Endothelial cell of umbilical vein (primary cell): ENCODE measurements around the gene CLDN22. TPM values are rescaled to one million over a fixed set of nuclear protein-coding genes. Genes with fewer than 3 reads are reported as not detected.

ENCODE experiments used
- BruUV-seq: library from RNA; stranded (reverse); fragments of 400-500 nt; replicated peaks from 2 replicates; lab custom pipeline; 2021; lab: Mats Ljungman, UMichigan
- CTCF ChIA-PET: fragments of 300-600, 350-600 bp; sonication (Branson Sonifier 250); formaldehyde crosslinking; loops from one replicate; lab custom pipeline; 2021; ENCODE audit warnings: antibody characterized with exemption, inconsistent platforms; lab: Charles Lee
- POLR2A ChIA-PET: fragments of 300-600, 350-600 bp; sonication (Branson Sonifier 250); formaldehyde crosslinking; loops from one replicate; lab custom pipeline; 2021; ENCODE audit warnings: antibody characterized with exemption, inconsistent platforms; lab: Charles Lee
- DNase-seq: peaks from one replicate; pipeline ENCODE4 v3.0.0-alpha.2; 2011; ENCODE audit warnings: low read depth, low spot score
- FAIRE-seq: peaks from 2 replicates; lab custom pipeline; 2011; peaks lifted over from hg19 to GRCh38; lab: Jason Lieb, UNC
- H2AFZ ChIP-seq: 2 replicates; pipeline ENCODE4 v1.6.0; 2012; ENCODE audit warnings: low read depth, low read length, control low read depth, inconsistent platforms
- H3K27ac ChIP-seq: 2 replicates; pipeline ENCODE4 v1.5.1; 2011; ENCODE audit warnings: low read depth, mild to moderate bottlenecking, control low read depth, low read length, moderate library complexity; ENCODE audit not compliant: insufficient read depth
- H3K27me3 ChIP-seq, 2 experiments: 2 replicates each; pipeline versions ENCODE4 v1.6.0 to v1.6.1; 2011; ENCODE audit warnings: low read length in 2 of 2, mixed read lengths in 1 of 2; ENCODE audit not compliant: control insufficient read depth in 2 of 2, insufficient read depth in 2 of 2
- H3K36me3 ChIP-seq, 2 experiments: 2 replicates in 1 of 2; 3 replicates in 1 of 2; pipeline ENCODE4 v1.5.1; 2011; ENCODE audit warnings: low read length in 2 of 2, mild to moderate bottlenecking in 1 of 2, moderate library complexity in 1 of 2; ENCODE audit not compliant: control insufficient read depth in 2 of 2, insufficient read depth in 2 of 2; ENCODE audit errors: extremely low read depth in 1 of 2
- H3K4me1 ChIP-seq: 3 replicates; pipeline ENCODE4 v1.5.1; 2011; ENCODE audit warnings: mild to moderate bottlenecking, low read length; ENCODE audit not compliant: control insufficient read depth, insufficient read depth; ENCODE audit errors: extremely low read depth
- H3K4me2 ChIP-seq: 2 replicates; pipeline ENCODE4 v1.6.1; 2011; ENCODE audit warnings: low read length, control low read depth, mixed read lengths; ENCODE audit not compliant: insufficient read depth
- H3K4me3 ChIP-seq, 3 experiments: fragments of 200-600 bp in 1 of 3; sonication (generic), shearing (Covaris generic) in 1 of 3; replicated peaks in 1 of 3; 2 replicates each; pipeline ENCODE4 v1.5.1; 2011 to 2016; ENCODE audit warnings: control low read depth in 3 of 3, low read length in 3 of 3, mild to moderate bottlenecking in 2 of 3, inconsistent platforms in 1 of 3, low read depth in 1 of 3, moderate library complexity in 1 of 3; ENCODE audit not compliant: insufficient read depth in 1 of 3
- H3K79me2 ChIP-seq: 2 replicates; pipeline ENCODE4 v1.6.0; 2012; ENCODE audit warnings: low read length, inconsistent platforms; ENCODE audit not compliant: control insufficient read depth, insufficient read depth
- H3K9ac ChIP-seq: replicated peaks from 2 replicates; pipeline ENCODE3; 2011; ENCODE audit warnings: low read length, control low read depth; ENCODE audit not compliant: insufficient read depth; ENCODE audit errors: extremely low read depth
- H3K9me1 ChIP-seq: replicated peaks from 3 replicates; pipeline ENCODE4 v1.6.0; 2011; ENCODE audit warnings: mild to moderate bottlenecking, low read length; ENCODE audit not compliant: control insufficient read depth, insufficient read depth; ENCODE audit errors: extremely low read depth
- H3K9me3 ChIP-seq: replicated peaks from 2 replicates; pipeline ENCODE4 v1.5.1; 2012; ENCODE audit warnings: low read length, inconsistent platforms; ENCODE audit not compliant: control insufficient read depth, insufficient read depth
- H4K20me1 ChIP-seq: replicated peaks from 2 replicates; pipeline ENCODE3; 2011; ENCODE audit warnings: mild to moderate bottlenecking, low read length; ENCODE audit not compliant: control insufficient read depth, insufficient read depth; ENCODE audit errors: extremely low read depth
- CTCF ChIP-seq, 2 donors: IDR thresholded peaks; 1 replicate in 1 of 2; 2 replicates in 1 of 2; pipeline ENCODE4 v1.5.1; 2011; ENCODE audit warnings: low read length in 2 of 2, mild to moderate bottlenecking in 2 of 2, moderate library complexity in 2 of 2, control low read depth in 1 of 2, inconsistent platforms in 1 of 2, low read depth in 1 of 2; ENCODE audit not compliant: insufficient read depth in 1 of 2; ENCODE audit errors: extremely low read depth in 1 of 2
- EZH2 ChIP-seq: IDR thresholded peaks from 2 replicates; pipeline ENCODE4 v1.6.1; 2012; ENCODE audit warnings: borderline replicate concordance, low read depth, mild to moderate bottlenecking, moderate library complexity, low read length, inconsistent platforms; ENCODE audit not compliant: severe bottlenecking
- FOS ChIP-seq: IDR thresholded peaks from 2 replicates; pipeline ENCODE4 v1.6.1; 2011; ENCODE audit warnings: mild to moderate bottlenecking, low read length, moderate library complexity, borderline replicate concordance; ENCODE audit not compliant: insufficient read depth
- GATA2 ChIP-seq: IDR thresholded peaks from 2 replicates; pipeline ENCODE4 v1.7.0; 2011; ENCODE audit warnings: low read depth, mild to moderate bottlenecking, moderate library complexity, mixed read lengths, low read length; ENCODE audit not compliant: insufficient read length, insufficient read depth
- MAX ChIP-seq: IDR thresholded peaks from 2 replicates; pipeline ENCODE4 v1.6.1; 2011; ENCODE audit not compliant: insufficient read depth, insufficient read length
- MYC ChIP-seq: IDR thresholded peaks from one replicate; pipeline ENCODE4 v1.6.1; 2011; ENCODE audit warnings: mild to moderate bottlenecking, low read depth, low read length
- POLR2A ChIP-seq: IDR thresholded peaks from 2 replicates; pipeline ENCODE4 v1.6.1; 2012; ENCODE audit warnings: low read depth, mild to moderate bottlenecking, control low read depth, low read length
- dilution Hi-C: fragments of 300-500 bp; cut with MboI; formaldehyde crosslinking; loops from one replicate; pipeline ENCODE4 v1.15.0; 2019; ENCODE audit warnings: low sequenced_read_pairs; ENCODE audit not compliant: extremely low pct_ligation_motif_present
- intact Hi-C: fragments of 100-400 bp; cut with micrococcal nuclease; formaldehyde crosslinking; loops from one replicate; pipeline ENCODE4 v1.10.0; 2022
- polyA plus RNA-seq, 4 experiments: library from polyadenylated mRNA; depleted of rRNA in 3 of 4; stranded (reverse) in 3 of 4; unstranded in 1 of 4; fragments of >200 nt; gene quantifications; 2 replicates each; pipeline versions ENCODE4 v1.2.1 to v1.2.3, GENCODE V29; 2011 to 2012; ENCODE audit warnings: missing spikeins in 1 of 4
- total RNA-seq: library from RNA; stranded (reverse); gene quantifications from 2 replicates; pipeline ENCODE4 v1.2.3, GENCODE V29; 2021

CLDN22 gene
- total and polyA plus RNA-seq, 2 donors (not counting 3 experiments of a cell fraction or from before 2014, with no cell fraction given) = not detected

DNA sequence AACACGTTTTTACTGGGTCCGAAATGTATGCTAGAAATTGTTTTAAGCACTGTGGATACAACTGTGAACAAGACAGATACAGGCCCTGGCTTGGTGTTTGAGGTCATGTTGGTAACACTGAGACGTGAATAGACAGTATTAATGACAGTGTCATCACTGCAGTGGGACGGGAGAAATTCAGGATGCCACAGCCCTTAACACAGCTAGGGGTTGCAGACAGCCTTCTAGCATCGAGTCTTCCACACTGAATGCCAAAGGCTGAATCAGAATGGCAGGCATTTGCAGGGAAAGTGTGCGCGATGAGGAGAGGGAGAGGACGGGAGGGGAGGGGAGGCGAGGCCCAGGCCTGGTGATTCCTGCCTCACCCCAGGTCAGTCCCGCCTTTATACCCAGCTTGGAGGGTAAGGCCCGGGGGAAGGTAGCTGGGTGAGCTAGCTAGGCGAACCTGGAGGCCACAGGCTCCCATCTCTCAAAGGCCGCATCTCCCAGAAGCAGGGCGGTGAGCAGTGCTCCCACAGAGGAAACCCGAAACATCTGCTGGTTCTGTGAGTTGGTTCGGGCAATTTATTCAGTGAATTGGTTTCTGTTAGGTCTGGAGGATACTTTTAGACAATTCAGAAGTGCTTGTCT, 46.2 kb upstream of the CLDN22 start:
- Histone ChIP-seq H3K36me3 (no peaks in the 10 kb centered on the region), H2AFZ (no peak overlapping the region), H4K20me1 (no peaks in the 10 kb centered on the region), H3K27me3 (no peaks in the 10 kb centered on the region), H3K9me3 (no peaks in the 10 kb centered on the region), H3K79me2 (no peaks in the 10 kb centered on the region), H3K4me2 (no peak overlapping the region), H3K4me3 (no peak overlapping the region), H3K9me1 (no peaks in the 10 kb centered on the region), H3K9ac (no peak overlapping the region), H3K27ac (no peak overlapping the region), H3K4me1 (no peaks in the 10 kb centered on the region)
- dilution Hi-C loops (no loop called here), intact Hi-C loops (no loop called here)
- DNase-seq (no peak), FAIRE-seq (no peak)
- CTCF ChIA-PET = interaction anchor here (5.1 kb wide), 1 partner anchor 104 kb away, joined by 33 read pairs; no protein-coding TSS in a partner anchor
- TF ChIP-seq FOS = no peak
- TF ChIP-seq POLR2A = no peak
- TF ChIP-seq GATA2 = no peak
- no peak for TF ChIP-seq EZH2
- no peak for TF ChIP-seq CTCF (IDR thresholded peaks at IDR 0.05; ENCODE audit: extremely low read depth in 1 of 2, insufficient read depth in 1 of 2, low read depth in 1 of 2, low read length in 2 of 2)
- POLR2A ChIA-PET = no interaction called here
- no TSS peak for BruUV-seq

DNA sequence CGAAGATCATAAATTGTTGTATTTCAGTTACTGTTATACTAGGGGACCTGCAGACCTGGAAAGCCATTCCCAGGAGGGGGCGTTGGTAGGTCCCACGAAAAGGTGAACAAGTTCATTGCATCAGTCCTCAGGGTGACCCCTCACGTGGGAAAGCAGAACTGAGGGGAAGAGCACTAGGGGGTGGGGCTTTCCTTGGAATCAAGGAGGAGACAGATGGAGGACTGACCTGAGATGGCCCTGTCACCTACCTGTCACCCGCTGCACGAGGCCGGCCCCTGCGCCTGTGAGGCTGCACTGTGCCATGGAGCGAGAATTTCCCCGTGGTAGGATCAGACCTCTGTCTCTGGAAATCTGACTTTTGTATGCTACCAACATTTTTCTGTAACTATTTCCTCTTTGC, 43.9 kb upstream of the CLDN22 start:
- intact Hi-C loops (no loop called here), dilution Hi-C loops (no loop called here)
- H3K4me1 ChIP-seq = peaks cover 8% of the 10 kb centered on the region
- no peak overlapping the region for H3K4me3 ChIP-seq
- no peaks in the 10 kb centered on the region for H3K9me1 ChIP-seq
- H3K27me3 ChIP-seq = no peaks in the 10 kb centered on the region
- H3K9me3 ChIP-seq = no peaks in the 10 kb centered on the region
- CTCF ChIA-PET = interaction anchor here (0.9 to 5.1 kb wide), 7 partner anchors 11 to 102 kb away, joined by 3 to 33 read pairs (median 5); no protein-coding TSS in a partner anchor
- DNase-seq (no peak), FAIRE-seq (no peak)
- H3K27ac ChIP-seq = no peak overlapping the region
- POLR2A ChIA-PET = no interaction called here
- H3K79me2 ChIP-seq = no peaks in the 10 kb centered on the region
- H3K36me3 ChIP-seq = no peaks in the 10 kb centered on the region
- BruUV-seq = no TSS peak
- H4K20me1 ChIP-seq = no peaks in the 10 kb centered on the region
- TF ChIP-seq POLR2A (no peak), MAX (no peak), MYC (no peak)
- H2AFZ ChIP-seq = no peak overlapping the region
- H3K4me2 ChIP-seq = no peak overlapping the region
- H3K9ac ChIP-seq = no peak overlapping the region
